H9 (cell line): Measurements from ENCODE around the gene PTPRK. TPM values are rescaled to one million over a fixed set of nuclear protein-coding genes. Genes with fewer than 3 reads are reported as not detected.

Source experiments
- DNase-seq: peaks from one replicate; pipeline ENCODE4 v3.0.0-alpha.2; 2017
- H2AFZ ChIP-seq: one replicate; pipeline ENCODE4 v1.6.1; 2013; ENCODE audit warnings: mild to moderate bottlenecking, low read length, control low read depth, moderate library complexity
- H2AK5ac ChIP-seq: 2 replicates; pipeline ENCODE4 v1.6.1; 2013; ENCODE audit warnings: low read length, control low read depth, mixed read lengths; ENCODE audit not compliant: insufficient read length
- H2BK120ac ChIP-seq: one replicate; pipeline ENCODE4 v1.6.1; 2013; ENCODE audit warnings: low read depth, mild to moderate bottlenecking, low read length, control low read depth, inconsistent platforms; ENCODE audit not compliant: poor library complexity, severe bottlenecking
- H2BK12ac ChIP-seq: 2 replicates; pipeline ENCODE4 v1.6.1; 2013; ENCODE audit warnings: low read length, control low read depth, mixed read lengths, low read depth; ENCODE audit not compliant: insufficient read length
- H2BK15ac ChIP-seq: 2 replicates; pipeline ENCODE4 v1.6.1; 2013; ENCODE audit warnings: low read depth, low read length, control low read depth
- H2BK20ac ChIP-seq: one replicate; pipeline ENCODE4 v1.6.1; 2013; ENCODE audit warnings: low read depth, mild to moderate bottlenecking, low read length, control low read depth, inconsistent platforms; ENCODE audit not compliant: poor library complexity, severe bottlenecking
- H2BK5ac ChIP-seq: 2 replicates; pipeline ENCODE4 v1.6.1; 2013; ENCODE audit warnings: low read length, control low read depth, mixed read lengths; ENCODE audit not compliant: insufficient read length
- H3K14ac ChIP-seq: 2 replicates; pipeline ENCODE4 v1.6.1; 2013; ENCODE audit warnings: low read length, control low read depth; ENCODE audit not compliant: insufficient read depth
- H3K18ac ChIP-seq: 2 replicates; pipeline ENCODE4 v1.6.1; 2013; ENCODE audit warnings: low read depth, mild to moderate bottlenecking, mixed read lengths, low read length, control low read depth; ENCODE audit not compliant: insufficient read length
- H3K23ac ChIP-seq: 2 replicates; pipeline ENCODE4 v1.6.1; 2013; ENCODE audit warnings: low read length, control low read depth, mixed read lengths, low read depth; ENCODE audit not compliant: insufficient read length
- H3K23me2 ChIP-seq: 2 replicates; pipeline ENCODE4 v1.6.1; 2013; ENCODE audit warnings: low read depth, mild to moderate bottlenecking, mixed read lengths, low read length, control low read depth; ENCODE audit not compliant: insufficient read length, poor library complexity, severe bottlenecking
- H3K27ac ChIP-seq: 2 replicates; pipeline ENCODE4 v1.5.1; 2013; ENCODE audit warnings: low read length, control low read depth, mixed read lengths, low read depth; ENCODE audit not compliant: insufficient read length
- H3K27me3 ChIP-seq: 2 replicates; pipeline ENCODE4 v1.6.1; 2013; ENCODE audit warnings: low read length, control low read depth, inconsistent platforms; ENCODE audit not compliant: insufficient read depth
- H3K4ac ChIP-seq: 2 replicates; pipeline ENCODE4 v1.6.1; 2013; ENCODE audit warnings: low read depth, mild to moderate bottlenecking, control low read depth, inconsistent platforms, low read length, moderate library complexity
- H3K4me1 ChIP-seq: 2 replicates; pipeline ENCODE4 v1.6.1; 2013; ENCODE audit warnings: low read length, control low read depth, inconsistent platforms; ENCODE audit not compliant: insufficient read depth
- H3K4me2 ChIP-seq: 2 replicates; pipeline ENCODE4 v1.6.1; 2013; ENCODE audit warnings: low read length, control low read depth, mixed read lengths; ENCODE audit not compliant: insufficient read length, insufficient read depth
- H3K56ac ChIP-seq: 2 replicates; pipeline ENCODE4 v1.6.1; 2013; ENCODE audit warnings: low read depth, mild to moderate bottlenecking, mixed read lengths, low read length, control low read depth; ENCODE audit not compliant: insufficient read length
- H3K79me1 ChIP-seq: 2 replicates; pipeline ENCODE4 v1.6.1; 2013; ENCODE audit warnings: low read depth, mild to moderate bottlenecking, moderate library complexity, low read length, control low read depth, inconsistent platforms; ENCODE audit not compliant: insufficient read depth, poor library complexity, severe bottlenecking
- H3K79me2 ChIP-seq: 2 replicates; pipeline ENCODE4 v1.6.1; 2013; ENCODE audit warnings: low read length, control low read depth, inconsistent platforms; ENCODE audit not compliant: insufficient read depth
- H3K9ac ChIP-seq: 2 replicates; pipeline ENCODE4 v1.6.1; 2013; ENCODE audit warnings: low read length, control low read depth, mixed read lengths; ENCODE audit not compliant: insufficient read length; ENCODE audit errors: extremely low read depth
- H3K9me3 ChIP-seq: one replicate; pipeline ENCODE4 v1.6.1; 2013; ENCODE audit warnings: low read depth, low read length, inconsistent platforms; ENCODE audit not compliant: control insufficient read depth
- H3T11ph ChIP-seq: one replicate; pipeline ENCODE4 v1.6.1; 2013; ENCODE audit warnings: mild to moderate bottlenecking, low read length, control low read depth, inconsistent platforms
- H4K20me1 ChIP-seq: one replicate; pipeline ENCODE4 v1.6.1; 2013; ENCODE audit not compliant: control insufficient read depth, insufficient read length, insufficient read depth
- H4K5ac ChIP-seq: 2 replicates; pipeline ENCODE4 v1.6.1; 2013; ENCODE audit warnings: low read depth, mild to moderate bottlenecking, mixed read lengths, low read length, control low read depth; ENCODE audit not compliant: insufficient read length
- H4K8ac ChIP-seq: replicated peaks from 2 replicates; pipeline ENCODE4 v1.6.1; 2013; ENCODE audit warnings: low read length, control low read depth, mixed read lengths, low read depth; ENCODE audit not compliant: insufficient read length
- H4K91ac ChIP-seq: 2 replicates; pipeline ENCODE4 v1.6.1; 2013; ENCODE audit warnings: low read depth, mild to moderate bottlenecking, moderate library complexity, mixed read lengths, low read length, control low read depth; ENCODE audit not compliant: insufficient read length
- H3K27ac Mint-ChIP-seq, 3 experiments: 2 replicates in 2 of 3; 3 replicates in 1 of 3; pipeline ENCODE4 v1.8.0; 2020 to 2021; ENCODE audit warnings: mixed read lengths in 3 of 3, mild to moderate bottlenecking in 1 of 3, moderate library complexity in 1 of 3
- H3K27me3 Mint-ChIP-seq: 2 replicates; pipeline ENCODE4 v1.8.0; 2021; ENCODE audit warnings: low read depth, mild to moderate bottlenecking, moderate library complexity, mixed read lengths
- H3K36me3 Mint-ChIP-seq, 3 experiments: 2 replicates in 2 of 3; 3 replicates in 1 of 3; pipeline ENCODE4 v1.8.0; 2020 to 2021; ENCODE audit warnings: low read depth in 3 of 3, mixed read lengths in 3 of 3; ENCODE audit not compliant: insufficient read depth in 1 of 3
- H3K4me1 Mint-ChIP-seq, 2 experiments: 2 replicates each; pipeline ENCODE4 v1.8.0; 2020; ENCODE audit warnings: mixed read lengths in 2 of 2
- H3K4me3 Mint-ChIP-seq, 2 experiments: 2 replicates in 1 of 2; 3 replicates in 1 of 2; pipeline ENCODE4 v1.8.0; 2020 to 2021; ENCODE audit warnings: mild to moderate bottlenecking in 2 of 2, mixed read lengths in 2 of 2, moderate library complexity in 1 of 2
- H3K9me3 Mint-ChIP-seq, 2 experiments: 2 replicates in 1 of 2; 3 replicates in 1 of 2; pipeline ENCODE4 v1.8.0; 2020; ENCODE audit warnings: mild to moderate bottlenecking in 2 of 2, mixed read lengths in 2 of 2, moderate library complexity in 1 of 2
- total RNA-seq: library from RNA; stranded (reverse); gene quantifications from 2 replicates; pipeline ENCODE4 v1.2.1, GENCODE V29; 2021
- TF ChIP-seq, protein P1 (sequence below): fragments of 200-600 bp; sonication (generic); conservative IDR thresholded peaks from 3 replicates; pipeline ENCODE4 v1.8.0; 2021; ENCODE audit warnings: antibody characterized with exemption, mild to moderate bottlenecking

PTPRK gene
- total RNA-seq, 1 experiment from 2014 or later, result 47.9 TPM

DNA sequence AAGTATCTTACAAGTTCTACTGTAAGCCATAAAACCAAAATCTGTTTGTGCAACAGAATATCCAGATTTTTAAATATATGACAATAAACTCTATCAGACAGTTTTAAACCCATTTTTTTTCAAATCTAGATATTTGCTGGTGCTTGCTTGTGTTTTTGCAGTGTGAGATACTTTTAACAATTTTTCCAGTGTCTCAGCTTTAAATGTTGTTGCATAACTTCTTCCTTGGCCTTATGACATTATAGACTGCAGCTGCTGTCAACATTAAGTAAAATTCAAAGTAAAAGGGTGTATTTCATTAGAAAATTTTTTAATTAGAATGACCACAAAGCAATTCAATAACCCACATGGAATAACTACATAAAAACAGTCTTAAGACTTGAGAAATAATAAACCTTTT is 139.5 kb downstream of the PTPRK start:
- Histone ChIP-seq H3K79me1 (peaks cover 3% of the 10 kb centered on the region), H2BK20ac (no peak overlapping the region), H3K79me2 (no peaks in the 10 kb centered on the region; the same call in 1 of the 2 replicates), H3K4me1 (no peaks in the 10 kb centered on the region), H3K9ac (no peak overlapping the region), H2BK5ac (no peak overlapping the region), H2AK5ac (no peak overlapping the region), H3K23me2 (no peaks in the 10 kb centered on the region), H4K20me1 (no peaks in the 10 kb centered on the region), H3K18ac (no peak overlapping the region), H3K23ac (no peak overlapping the region), H2AFZ (no peak overlapping the region), H3T11ph (no peak overlapping the region), H3K27me3 (no peaks in the 10 kb centered on the region), H3K4me2 (no peak overlapping the region), H2BK12ac (no peak overlapping the region), H4K8ac (no peak overlapping the region), H3K27ac (no peak overlapping the region), H4K5ac (no peak overlapping the region), H3K14ac (no peak overlapping the region), H2BK120ac (no peak overlapping the region), H2BK15ac (no peak overlapping the region), H3K4ac (no peak overlapping the region), H3K56ac (no peak overlapping the region), H4K91ac (no peak overlapping the region), H3K9me3 (peaks cover 15% of the 10 kb centered on the region)
- Mint-ChIP-seq H3K9me3 (peaks cover 20 to 23% of the 10 kb centered on the region in 2 experiments), H3K27me3 (no peaks in the 10 kb centered on the region), H3K36me3 (peaks cover 19 to 31% (median 23%) of the 10 kb centered on the region in 3 experiments), H3K27ac (no peak overlapping the region), H3K4me1 (no peaks in the 10 kb centered on the region), H3K4me3 (no peak overlapping the region)
- TF ChIP-seq, protein P1, sequence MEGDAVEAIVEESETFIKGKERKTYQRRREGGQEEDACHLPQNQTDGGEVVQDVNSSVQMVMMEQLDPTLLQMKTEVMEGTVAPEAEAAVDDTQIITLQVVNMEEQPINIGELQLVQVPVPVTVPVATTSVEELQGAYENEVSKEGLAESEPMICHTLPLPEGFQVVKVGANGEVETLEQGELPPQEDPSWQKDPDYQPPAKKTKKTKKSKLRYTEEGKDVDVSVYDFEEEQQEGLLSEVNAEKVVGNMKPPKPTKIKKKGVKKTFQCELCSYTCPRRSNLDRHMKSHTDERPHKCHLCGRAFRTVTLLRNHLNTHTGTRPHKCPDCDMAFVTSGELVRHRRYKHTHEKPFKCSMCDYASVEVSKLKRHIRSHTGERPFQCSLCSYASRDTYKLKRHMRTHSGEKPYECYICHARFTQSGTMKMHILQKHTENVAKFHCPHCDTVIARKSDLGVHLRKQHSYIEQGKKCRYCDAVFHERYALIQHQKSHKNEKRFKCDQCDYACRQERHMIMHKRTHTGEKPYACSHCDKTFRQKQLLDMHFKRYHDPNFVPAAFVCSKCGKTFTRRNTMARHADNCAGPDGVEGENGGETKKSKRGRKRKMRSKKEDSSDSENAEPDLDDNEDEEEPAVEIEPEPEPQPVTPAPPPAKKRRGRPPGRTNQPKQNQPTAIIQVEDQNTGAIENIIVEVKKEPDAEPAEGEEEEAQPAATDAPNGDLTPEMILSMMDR, result no peak
- no peak for DNase-seq
